Stimulated activated memory B cell treated with anti-CD40 and anti-IgM and Interleukin-4, amounts not matched to agents 10 μg/mL and 1 μg/mL and 100 μg/mL, for 72 hours (primary cell): Measurements from ENCODE around the gene COL8A2.

Experiments used
- ATAC-seq: fragments of 150-1000 bp; cut with Tn5 transposase; 2 replicates; pipeline ENCODE4 v1.10.0; 2021
- H3K27ac Mint-ChIP-seq: one replicate; pipeline ENCODE4 v1.8.0; 2022; ENCODE audit warnings: mild to moderate bottlenecking, mixed read lengths
- H3K27me3 Mint-ChIP-seq: one replicate; pipeline ENCODE4 v1.8.0; 2022; ENCODE audit warnings: mixed read lengths
- H3K36me3 Mint-ChIP-seq: one replicate; pipeline ENCODE4 v1.8.0; 2022; ENCODE audit warnings: mixed read lengths
- H3K4me1 Mint-ChIP-seq: one replicate; pipeline ENCODE4 v1.8.0; 2022; ENCODE audit warnings: mixed read lengths
- H3K4me3 Mint-ChIP-seq: one replicate; pipeline ENCODE4 v1.8.0; 2022; ENCODE audit warnings: mild to moderate bottlenecking, moderate library complexity, mixed read lengths
- H3K9me3 Mint-ChIP-seq: one replicate; pipeline ENCODE4 v1.8.0; 2022; ENCODE audit warnings: mixed read lengths

The COL8A2 gene

GRCh38 chr1:36051821-36052220 lies 73.2 kb downstream of the COL8A2 start:
- Mint-ChIP-seq H3K27ac (no peak overlapping the region), H3K4me1 (no peaks in the 10 kb centered on the region), H3K4me3 (no peak overlapping the region), H3K27me3 (no peaks in the 10 kb centered on the region), H3K9me3 (peaks cover 6% of the 10 kb centered on the region), H3K36me3 (peaks cover 61% of the 10 kb centered on the region)
- ATAC-seq, result no peak
